ENCODE results near the gene UNC13C.

UNC13C gene

DNA sequence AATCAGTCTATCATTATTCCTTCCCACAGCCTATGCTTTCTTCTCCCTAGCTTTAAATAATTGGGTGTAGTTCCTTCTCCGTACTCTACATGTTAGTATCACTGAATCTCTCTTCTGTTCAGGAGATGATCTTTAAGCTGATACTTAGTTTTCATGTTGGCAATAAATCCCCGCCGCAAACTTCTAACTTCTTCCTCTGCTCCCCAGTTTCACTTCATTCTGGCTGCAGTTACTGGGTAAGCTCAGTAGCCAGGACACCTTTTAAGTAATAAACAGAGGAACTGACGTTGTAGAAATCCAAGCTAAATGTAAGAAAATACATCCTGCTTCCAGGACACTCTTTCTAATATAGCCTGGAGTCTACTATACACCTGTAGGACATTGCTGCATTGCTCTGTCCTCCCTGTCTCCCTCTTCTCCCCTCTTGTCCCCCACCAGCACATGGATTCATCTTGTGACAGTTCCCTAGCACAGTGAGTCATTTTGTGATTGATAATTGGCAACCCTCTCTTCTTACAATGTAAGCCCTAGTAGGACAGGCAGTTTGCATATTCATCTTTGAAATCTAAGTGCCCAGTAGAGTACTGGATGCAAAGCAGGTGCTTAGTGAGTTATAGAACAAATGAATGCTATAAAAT lies 598.2 kb downstream of the UNC13C start:
- no peak for DNase-seq

DNA sequence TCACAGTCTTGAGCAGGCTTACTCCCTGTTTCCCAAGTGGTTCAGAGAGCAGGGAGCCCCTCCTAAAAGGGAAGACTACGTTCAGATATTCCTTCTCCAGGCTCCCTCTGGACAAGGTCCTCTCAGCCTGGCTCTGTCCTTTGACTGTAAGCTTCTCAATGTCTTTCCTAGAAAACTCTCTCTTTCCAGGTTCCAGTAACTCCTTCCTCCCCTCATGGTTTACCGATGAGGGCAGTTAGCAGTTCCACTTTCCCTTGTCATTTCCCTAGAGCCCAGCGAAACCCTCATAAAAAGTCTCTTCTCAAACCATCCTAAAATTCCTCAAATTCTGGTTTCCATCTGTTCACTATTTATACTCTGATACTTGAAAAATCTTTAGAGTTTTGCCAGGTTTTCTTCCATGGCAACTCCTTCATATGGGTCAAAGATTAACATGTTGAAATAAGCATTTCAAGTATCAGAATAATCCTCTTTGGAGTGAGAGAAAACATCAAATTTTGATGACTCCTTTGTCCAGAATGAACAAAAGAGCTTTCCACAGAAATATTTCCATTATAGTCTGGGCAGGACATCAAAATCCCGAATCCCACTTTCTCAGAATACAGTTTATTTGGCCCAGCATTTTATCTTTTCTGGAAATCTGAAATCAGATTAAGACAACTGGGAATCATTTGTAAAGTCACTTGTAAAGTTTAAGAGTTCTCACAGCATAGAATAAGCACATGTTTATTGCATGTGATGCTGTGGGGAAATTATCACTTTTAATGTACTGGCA lies 599.4 kb downstream of the UNC13C start:
- DNase-seq: no peak

DNA sequence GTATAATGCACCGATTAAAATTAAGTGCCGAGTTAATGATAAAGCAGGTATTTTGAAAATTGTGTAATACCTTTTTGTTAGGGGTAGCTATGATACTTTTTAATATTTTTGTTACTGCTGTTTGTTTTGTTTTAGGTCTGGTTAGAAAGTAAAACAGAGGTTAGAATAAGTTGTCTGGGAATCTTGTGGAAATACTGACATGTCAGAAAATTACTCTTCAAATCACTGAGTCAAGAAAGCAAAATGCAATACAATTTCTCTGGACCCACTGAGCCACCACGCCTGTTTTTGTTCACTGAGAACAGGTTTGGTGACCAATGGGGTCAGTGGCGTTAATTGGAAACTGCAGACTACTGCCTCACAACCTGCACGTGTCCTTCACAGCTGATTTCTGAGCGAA lies 601.6 kb downstream of the UNC13C start:
- no peak for DNase-seq

DNA sequence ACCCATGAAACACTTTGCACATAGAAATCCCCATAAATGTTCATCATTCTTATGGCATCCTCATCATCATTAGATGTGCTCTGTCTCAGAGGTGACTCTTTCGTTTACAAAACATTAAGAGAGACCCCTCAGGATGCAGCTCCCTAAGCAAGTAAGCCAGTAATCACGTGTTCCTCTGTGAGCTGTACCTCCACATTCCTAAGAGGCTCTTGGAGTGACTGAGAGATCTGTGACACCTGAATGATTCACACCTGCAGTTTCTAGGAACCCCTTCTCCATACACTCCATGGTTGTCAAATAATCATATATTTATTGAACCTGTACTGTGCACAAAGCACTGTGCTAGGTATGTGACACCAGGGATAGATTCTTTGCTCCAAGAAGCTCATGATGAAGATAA lies 602.4 kb downstream of the UNC13C start:
- DNase-seq: no peak

DNA sequence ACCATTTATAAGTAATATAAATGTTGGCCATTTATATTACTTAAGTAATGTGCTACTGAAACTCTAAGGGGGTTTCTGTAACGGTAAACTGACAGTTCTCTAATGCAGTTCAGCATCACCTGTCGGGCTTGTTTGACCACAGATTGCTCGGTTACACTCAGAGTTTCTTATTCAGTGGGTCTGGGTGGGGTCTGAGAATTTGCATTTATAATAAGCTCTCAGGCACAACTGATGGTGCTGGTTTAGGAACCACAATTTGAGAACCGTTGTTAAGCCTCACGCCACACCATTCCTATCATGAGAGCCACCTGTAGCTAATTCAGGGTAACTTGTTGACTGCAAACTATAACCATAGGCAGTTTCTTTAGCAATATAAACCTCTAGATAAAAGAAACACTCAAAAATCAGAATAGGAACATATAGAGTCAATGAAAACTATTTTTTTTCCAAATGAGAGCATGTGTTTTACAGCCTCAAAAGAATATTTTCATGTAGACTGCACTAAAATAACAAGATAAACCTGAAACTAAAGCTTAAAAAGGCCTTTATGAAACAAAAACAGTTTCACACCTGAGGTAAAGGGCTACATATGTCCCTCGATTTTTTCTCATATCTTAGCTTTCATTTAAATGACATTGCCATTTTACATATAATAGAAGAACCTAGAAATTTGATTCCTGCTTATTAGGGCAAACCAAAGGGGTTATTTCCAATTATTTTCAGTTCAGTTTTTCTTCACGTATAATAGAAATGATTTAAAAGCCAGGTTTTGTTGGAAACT lies 604.8 kb downstream of the UNC13C start:
- DNase-seq: no peak

DNA sequence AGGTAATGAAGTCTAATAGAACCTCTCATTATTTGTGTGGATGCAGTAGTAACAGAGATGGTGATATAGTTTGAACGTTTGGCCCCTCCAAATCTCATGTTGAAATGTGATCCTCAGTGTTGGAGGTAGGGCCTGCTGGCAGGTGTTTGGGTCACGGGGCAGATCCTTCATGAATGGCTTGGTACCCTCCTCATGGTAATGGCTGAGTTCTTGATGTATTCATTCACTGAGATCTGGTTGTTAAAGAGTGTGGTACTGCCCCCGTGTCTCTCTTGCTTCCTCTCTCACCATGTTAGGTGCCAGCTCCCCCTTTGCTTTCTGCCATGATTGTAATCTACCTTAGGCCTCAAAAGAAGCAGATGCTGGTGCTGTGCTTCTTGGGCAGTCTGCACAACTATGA lies 606.8 kb downstream of the UNC13C start:
- no peak for DNase-seq

DNA sequence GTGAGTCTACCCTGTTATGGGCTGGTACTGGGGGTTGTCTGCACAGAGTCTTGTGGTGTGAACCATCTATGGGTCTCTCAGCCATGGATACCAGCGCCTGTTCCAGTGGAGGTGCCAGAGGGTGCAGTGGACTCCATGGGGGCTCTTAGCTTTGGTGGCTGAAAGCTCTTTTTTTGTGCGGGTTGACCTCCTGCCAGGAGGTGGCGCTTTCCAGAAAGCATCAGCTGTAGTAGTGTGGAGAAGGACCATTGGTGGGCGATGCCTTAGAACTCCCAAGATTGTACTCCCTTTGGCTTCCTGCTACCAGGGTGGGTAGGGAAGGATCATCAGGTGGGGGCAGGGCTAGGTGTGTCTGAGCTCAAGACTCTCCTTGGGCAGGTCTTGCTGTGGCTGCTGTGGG lies 615.9 kb downstream of the UNC13C start:
- DNase-seq: no peak

DNA sequence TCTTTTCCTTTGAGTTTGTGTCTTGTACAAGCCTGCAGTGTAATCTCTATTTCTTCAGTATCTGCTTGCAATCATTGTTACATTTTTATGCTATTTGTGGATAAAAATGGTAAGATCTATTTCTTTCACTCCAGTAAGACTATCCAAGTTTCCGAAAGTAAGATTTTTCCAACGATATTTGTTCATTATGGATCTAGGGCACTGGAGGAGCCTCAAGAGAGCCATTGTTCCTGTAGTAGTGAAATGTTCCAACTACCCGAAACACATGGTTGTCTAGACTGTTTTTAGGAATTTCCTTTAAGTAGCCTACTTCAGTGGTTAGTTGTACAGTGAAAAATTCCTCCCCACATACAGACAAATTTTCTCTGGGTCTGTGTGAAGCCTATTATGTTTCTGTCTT lies 621.1 kb downstream of the UNC13C start:
- DNase-seq: no peak

DNA sequence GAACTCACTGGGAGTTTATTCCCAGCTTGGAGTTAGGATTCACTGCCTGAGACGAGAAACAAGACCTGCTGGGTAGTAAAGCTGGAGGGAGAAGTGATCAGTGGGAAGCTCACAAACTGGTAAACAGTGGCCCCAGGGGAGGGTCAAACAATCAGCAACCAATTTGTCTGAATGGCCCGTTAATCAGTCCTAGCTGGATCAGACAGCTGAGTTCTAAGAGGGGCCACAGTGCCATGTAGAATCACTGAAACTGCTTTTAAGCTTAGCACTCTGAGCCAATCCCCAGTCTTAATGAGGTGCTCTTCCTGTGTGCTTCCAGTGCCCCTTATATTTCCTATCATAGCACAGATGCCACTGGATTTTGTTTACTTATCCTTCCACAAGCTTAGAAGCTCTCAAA lies 626.8 kb downstream of the UNC13C start:
- DNase-seq: no peak

DNA sequence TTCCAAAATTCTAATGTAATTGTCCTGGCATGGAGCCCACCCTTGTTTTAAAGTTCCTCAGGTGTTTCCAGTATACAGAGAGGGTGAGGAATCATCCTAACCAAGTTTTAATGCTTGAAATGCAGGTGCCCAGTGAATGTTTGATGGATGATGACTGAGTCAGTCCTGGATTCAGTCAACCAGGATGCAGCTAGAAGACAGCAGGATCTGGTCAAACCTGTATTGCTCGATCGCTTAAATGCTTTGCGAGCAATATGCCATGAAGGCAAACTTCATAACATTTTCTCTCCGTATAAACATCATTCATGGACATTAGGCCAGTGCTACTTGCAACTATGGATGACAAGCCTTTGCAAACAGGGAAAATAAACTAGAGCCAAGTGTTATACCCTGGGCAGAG lies 627.3 kb downstream of the UNC13C start:
- DNase-seq: no peak

DNA sequence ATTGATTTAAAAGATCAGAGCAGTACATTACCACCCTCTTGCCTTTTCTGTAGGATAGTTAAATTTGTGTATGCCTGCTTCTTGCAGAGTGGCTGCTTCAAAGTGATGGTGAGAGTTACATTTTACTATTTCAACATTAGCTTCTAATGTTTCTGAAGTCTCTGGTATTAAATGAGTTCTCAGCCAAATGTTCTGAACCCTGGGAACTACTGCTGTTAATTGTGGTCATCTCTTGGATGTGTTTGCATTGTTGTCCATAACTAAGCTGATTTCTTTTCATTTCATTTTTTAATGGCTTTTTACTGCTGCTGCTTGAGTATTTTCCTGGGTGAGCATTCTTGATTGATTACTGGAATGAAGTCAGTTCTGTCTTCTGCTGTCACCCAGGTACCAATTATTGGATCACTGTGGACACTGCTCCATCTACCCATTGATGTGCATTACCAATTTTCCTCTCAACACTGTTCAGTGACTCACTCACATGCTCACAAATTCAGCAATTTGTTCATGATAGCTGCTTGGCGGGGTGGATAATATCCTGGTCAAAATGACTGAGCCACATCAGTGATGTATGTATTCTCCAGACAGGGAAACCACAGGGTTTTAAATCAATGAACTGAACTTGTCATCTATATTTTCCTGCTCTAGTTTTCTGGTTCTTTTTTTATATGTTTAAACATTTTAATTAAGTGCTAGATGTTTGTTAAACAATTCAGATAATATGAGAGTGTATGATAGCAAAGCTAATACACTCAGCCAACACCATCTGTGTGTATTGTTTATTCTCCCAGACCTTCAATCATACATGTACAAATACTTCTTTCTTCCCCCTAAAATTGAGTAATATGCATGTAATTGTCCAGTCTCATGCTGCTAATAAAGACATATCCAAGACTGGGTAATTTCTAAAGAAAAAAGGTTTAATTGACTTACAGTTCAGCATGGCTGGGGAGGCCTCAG lies 630.9 kb downstream of the UNC13C start:
- DNase-seq: no peak

DNA sequence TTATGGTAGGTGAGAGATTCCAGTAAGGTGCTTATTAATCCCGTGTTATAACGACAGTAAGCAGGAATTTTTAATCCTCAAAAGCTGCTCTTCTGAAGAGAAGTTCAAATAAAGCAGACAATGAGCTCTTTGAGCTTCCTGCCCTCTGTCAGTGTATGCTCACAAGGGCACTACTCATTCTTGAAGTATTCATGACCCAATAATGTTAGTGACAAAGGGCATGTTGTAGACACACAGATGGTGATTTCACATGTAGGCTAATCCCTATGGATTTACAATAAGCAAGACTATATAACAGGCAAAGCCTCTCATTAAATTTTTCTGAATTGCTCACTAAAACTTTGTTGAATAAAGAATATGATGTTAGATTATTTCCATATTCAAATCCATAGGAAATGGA lies 639.9 kb downstream of the UNC13C start:
- no peak for DNase-seq

DNA sequence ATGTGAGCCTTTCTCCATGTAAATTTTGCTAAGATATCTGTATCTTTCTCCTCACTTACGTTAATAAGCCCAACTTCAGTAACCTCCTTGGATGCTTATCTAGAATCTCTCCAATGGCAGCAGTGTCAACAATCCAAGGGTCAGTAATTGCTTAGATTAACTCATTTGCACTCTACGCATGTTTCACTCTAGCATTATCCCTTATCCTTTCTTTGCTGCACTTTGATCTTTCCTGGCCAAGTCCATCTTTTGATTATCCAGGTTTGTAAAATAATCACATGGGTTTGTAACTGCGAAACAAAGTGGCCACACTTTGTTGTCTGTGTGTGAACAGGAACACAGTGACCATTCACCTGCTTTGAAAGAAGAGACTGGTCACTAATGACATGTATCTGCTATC lies 640.9 kb downstream of the UNC13C start:
- DNase-seq: no peak

DNA sequence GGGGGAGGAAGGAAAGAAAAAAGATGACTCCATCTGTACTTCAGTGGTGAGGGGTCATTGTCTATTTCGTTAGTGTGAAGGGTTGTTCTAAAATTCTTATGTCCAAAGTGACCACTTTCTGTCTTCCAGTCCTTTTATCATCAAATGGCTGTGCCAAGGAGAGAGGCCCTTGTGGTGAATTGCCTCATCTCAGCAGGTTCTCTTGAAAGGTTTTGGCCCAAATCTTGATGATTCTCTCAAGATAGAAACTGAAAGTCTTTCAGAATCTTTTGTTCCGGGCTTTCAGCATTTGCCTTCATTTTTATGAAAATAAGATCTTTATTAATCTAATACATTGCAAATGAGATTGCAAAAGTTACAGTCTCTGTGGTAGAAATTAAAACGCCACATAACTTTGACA lies 642.7 kb downstream of the UNC13C start:
- no peak for DNase-seq

DNA sequence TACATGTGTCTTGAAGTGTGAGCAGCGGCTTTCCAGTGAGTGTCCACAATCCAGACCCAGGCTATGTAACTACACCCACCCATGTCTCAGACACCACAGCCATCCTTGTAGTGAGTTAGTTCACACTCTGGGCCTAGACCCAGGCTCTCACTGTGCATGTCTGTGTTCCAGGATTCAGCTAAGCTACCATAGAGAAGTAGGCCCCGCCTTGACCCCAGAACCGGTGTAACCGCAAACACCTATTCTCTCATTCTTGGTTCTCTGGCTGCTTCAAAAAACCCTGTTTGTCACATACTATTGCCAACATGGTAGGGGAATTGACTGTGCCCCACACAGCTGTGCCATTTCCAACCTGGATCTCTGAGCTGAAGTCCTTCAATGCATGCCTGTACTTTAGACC lies 657.9 kb downstream of the UNC13C start:
- DNase-seq: no peak

DNA sequence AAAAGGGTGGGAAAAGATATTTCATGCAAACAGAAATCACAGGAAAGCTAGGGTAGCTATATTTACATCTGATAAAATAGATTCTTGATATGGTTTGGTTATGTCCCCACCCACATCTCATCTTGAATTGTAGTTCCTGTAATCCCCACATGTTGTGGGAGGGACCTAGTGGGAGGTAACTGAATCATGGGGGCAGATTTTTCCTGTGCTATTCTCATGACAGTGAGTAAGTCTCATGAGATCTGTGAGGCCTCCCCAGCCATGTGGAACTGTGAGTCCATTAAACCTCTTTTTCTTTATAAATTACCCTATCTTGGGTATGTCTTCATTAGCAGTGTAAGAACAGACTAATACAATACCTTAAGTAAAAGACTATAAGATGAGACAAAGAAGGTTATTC lies 660.4 kb downstream of the UNC13C start:
- no peak for DNase-seq

DNA sequence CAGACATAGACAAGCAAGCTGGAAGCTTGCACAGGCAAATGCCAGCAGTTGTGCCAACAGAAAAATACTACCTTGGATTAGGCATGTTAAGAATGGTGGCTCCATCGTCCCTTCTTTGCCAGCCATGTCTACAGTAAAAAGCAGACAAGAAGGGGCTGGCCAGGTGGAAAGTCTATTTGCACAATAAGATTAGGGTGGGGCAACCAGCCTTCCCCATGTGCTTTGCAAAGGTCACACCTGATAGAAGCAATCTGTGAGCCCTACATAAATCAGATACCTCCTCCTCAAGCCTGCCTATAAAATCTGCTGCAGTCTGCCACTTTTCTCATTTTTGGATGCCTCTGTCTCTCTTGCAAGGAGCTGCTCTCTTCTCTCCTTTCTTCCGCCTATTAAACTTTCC lies 662.6 kb downstream of the UNC13C start:
- DNase-seq: no peak

DNA sequence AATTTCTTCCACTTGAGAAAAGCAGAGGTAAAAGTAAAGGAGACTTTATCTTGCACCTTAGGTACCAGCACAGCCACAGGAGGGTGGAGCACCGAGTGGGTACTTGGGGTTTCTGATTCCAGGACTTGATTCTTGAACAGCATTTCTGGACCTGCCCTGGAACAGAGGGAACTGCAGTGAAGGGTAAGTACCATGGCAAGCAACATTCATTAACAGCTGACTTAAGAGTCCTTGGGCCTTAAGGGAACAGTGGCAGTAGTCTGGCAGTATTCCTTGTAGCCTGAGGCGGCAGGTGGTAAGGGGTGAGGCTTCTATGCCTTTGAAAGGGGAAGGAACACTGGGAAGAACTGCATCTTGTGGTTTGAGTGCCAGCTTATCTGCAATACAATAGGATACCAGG lies 666.6 kb downstream of the UNC13C start:
- DNase-seq: no peak

DNA sequence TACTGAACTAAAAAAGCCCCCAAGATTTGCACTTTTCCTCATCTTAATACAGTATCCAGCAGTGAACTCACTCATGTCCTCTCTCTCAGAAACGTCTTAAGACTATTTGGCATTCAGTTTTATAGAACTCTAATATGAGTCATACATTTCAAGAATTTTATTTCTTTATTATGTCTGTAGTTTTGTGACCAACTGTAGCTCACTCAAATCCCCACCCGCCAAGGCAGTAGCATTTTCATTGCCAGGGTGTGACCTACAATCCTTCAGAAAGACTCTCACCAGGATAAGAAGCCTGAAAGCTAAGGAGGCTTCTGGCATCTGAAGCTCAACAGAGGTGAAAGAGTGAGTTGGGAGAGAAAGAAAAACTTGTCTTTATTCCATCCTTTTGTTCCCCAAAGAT lies 681.4 kb downstream of the UNC13C start:
- DNase-seq: no peak

DNA sequence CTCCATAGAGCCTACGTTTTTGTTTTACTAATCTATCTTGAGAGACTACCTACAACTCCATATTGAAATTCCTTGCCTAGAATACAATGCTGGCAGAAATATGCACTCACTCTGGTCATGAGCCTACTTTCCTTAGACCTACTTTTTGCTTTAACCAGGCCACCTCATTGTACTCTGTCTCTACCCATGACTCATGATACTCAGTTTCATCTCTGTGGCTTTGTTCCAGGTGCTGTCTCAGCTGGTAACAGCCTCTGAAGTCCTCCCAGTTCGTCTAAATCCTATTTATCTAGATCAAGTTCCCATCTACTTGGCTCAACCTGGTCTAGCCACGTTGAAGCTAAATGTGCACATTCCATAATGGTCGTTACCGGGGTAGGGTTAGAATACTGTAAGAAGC lies 682.1 kb downstream of the UNC13C start:
- DNase-seq: no peak

DNA sequence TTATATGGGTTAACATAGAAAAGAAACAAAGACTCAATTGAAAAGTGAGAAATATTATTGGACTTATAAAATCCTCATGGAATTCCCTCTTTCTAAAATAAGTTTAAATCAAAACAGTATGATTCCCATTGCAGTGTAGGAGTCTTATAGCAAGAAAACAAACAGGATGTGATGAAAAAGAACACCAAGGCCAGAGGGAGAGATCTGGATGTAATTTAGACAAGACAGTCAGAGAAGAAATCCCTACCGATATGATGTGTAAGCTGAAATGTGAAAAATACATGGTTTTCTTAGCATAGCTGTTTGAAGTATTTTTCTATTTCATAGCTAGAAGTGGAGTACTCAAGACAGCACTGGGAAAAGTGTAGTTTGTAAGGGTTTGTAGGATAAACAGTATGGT lies 697.0 kb downstream of the UNC13C start:
- DNase-seq: no peak

DNA sequence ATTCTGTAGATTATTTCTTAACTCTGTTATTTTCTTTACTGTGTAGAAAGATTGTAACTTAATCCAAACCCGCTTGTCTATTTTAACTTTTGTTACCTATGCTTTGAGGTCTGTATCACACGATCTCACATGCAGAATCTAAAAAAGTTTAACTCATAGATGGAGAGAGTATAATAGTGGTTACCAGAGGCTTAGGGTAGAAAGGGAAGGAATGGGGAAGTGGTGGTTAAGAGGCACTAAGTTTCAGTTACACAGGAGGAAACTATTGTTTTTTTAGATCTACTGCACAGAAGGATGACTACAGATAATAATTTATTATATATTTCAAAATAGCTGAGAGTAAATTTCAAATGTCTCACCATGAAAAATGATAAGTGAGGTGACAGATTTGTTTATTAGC lies 703.3 kb downstream of the UNC13C start:
- DNase-seq: no peak
